ENCODE data around the gene ITPK1. TPM values are rescaled to one million over a fixed set of nuclear protein-coding genes. Genes with fewer than 3 reads are reported as not detected.

Gene ITPK1
- total RNA-seq, 1 experiment from 2014 or later, result 88.6 TPM

DNA sequence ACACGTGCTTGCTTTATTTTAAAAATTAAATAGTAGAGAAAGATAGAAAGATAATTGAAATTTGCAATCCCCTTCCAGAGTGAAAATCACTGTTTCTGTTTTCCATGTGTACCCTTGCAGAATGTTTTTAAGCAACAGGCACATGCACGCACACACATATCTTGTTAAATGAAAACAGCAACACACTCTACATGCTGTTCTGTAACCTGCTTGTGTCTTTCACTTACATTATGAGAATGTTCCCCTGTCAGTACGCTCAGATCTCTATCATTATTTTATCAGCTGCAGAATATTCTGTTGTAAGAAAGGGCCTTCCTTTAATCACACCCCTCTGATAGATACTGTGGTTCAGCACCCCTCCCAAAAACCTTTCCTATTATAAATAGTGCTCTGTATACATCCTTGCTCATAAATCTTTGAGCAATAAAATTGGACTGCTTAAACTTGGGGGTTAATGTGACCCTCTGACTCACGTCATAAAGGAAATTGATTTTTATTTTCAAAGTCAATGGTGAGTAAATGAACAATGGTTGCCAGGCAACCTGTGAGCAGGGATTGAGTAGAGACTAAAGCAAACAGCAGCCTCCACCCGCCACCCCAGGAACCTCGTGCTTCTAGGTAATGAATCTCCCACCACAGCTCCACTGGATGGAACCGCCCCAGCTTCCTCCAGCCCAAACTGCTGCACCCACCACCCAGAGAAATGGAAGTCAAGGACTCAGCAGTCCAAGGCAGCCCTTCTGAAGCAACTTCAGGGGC, 224.7 kb downstream of the ITPK1 start:
- no peaks in the 10 kb centered on the region for H3K9me2 ChIP-seq (ENCODE audit: insufficient read depth)
- ChIA-PET CTCF (no interaction called here), POLR2A (ENCODE audit: unreplicated experiment) (no interaction called here)
- H3F3A ChIP-seq (ENCODE audit: insufficient read depth, low read depth), result no peaks in the 10 kb centered on the region
- H3K27me3 ChIP-seq (ENCODE audit: insufficient read depth, low read depth), result peaks cover 49% of the 10 kb centered on the region
- H3K4me1 ChIP-seq (replicated peaks; ENCODE audit: insufficient read depth), result no peaks in the 10 kb centered on the region
- no peak overlapping the region for H3K27ac ChIP-seq
- intact Hi-C loops (cut with micrococcal nuclease; ENCODE audit: unreplicated experiment), result no loop called here
- no peaks in the 10 kb centered on the region for H3K79me2 ChIP-seq (ENCODE audit: low read depth)
- no peak for TF ChIP-seq EZH2 (IDR thresholded peaks at IDR 0.05; ENCODE audit: low read depth)
- TF ChIP-seq, protein P1, sequence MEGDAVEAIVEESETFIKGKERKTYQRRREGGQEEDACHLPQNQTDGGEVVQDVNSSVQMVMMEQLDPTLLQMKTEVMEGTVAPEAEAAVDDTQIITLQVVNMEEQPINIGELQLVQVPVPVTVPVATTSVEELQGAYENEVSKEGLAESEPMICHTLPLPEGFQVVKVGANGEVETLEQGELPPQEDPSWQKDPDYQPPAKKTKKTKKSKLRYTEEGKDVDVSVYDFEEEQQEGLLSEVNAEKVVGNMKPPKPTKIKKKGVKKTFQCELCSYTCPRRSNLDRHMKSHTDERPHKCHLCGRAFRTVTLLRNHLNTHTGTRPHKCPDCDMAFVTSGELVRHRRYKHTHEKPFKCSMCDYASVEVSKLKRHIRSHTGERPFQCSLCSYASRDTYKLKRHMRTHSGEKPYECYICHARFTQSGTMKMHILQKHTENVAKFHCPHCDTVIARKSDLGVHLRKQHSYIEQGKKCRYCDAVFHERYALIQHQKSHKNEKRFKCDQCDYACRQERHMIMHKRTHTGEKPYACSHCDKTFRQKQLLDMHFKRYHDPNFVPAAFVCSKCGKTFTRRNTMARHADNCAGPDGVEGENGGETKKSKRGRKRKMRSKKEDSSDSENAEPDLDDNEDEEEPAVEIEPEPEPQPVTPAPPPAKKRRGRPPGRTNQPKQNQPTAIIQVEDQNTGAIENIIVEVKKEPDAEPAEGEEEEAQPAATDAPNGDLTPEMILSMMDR (conservative IDR thresholded peaks at IDR 0.05), result no peak
- no peak for DNase-seq
- H4K20me1 ChIP-seq (ENCODE audit: insufficient read depth), result no peaks in the 10 kb centered on the region
- no TSS peak for BruUV-seq (replicated peaks)
- H3K4me3 ChIP-seq, result no peak overlapping the region
- no peak overlapping the region for H2AFZ ChIP-seq
- peaks cover 13% of the 10 kb centered on the region; the same call in 1 of the 2 replicates for H3K9me3 ChIP-seq (ENCODE audit: insufficient read depth, low read depth)
- H3K4me2 ChIP-seq, result no peak overlapping the region
- no peaks in the 10 kb centered on the region for H3K36me3 ChIP-seq (ENCODE audit: low read depth)

DNA sequence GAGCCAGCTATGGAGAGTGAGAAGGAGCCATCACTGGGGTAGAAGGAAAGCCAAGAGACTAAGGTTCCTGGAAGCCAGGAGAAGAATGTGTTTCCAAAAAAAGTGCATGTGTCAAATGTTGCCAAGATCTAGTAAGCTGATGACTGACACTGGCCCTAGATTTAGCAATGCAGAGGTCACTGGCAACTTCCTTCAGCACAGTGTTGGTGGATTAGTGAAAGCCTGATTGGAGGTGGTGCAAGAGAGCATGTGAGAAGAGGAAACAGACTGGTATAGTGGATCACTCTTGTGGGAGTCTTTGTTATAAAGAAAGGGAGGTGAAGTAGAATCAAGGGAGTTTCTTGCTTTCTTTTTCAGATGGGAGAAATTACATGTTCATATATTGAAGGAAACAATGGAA, 226.8 kb downstream of the ITPK1 start:
- Histone ChIP-seq H3K9me3 (ENCODE audit: insufficient read depth, low read depth) (peaks cover 13% of the 10 kb centered on the region; the same call in 1 of the 2 replicates), H4K20me1 (ENCODE audit: insufficient read depth) (no peaks in the 10 kb centered on the region), H2AFZ (no peak overlapping the region), H3K4me1 (replicated peaks; ENCODE audit: insufficient read depth) (no peaks in the 10 kb centered on the region), H3F3A (ENCODE audit: insufficient read depth, low read depth) (no peaks in the 10 kb centered on the region), H3K4me2 (no peak overlapping the region), H3K79me2 (ENCODE audit: low read depth) (no peaks in the 10 kb centered on the region), H3K27ac (no peak overlapping the region), H3K9me2 (ENCODE audit: insufficient read depth) (no peaks in the 10 kb centered on the region), H3K4me3 (no peak overlapping the region), H3K27me3 (ENCODE audit: insufficient read depth, low read depth) (peaks cover 45% of the 10 kb centered on the region), H3K36me3 (ENCODE audit: low read depth) (no peaks in the 10 kb centered on the region)
- ChIA-PET CTCF (interaction anchor here (0.6 kb wide), 1 partner anchor 174 kb away, joined by 8 read pairs; no protein-coding TSS in a partner anchor), POLR2A (ENCODE audit: unreplicated experiment) (no interaction called here)
- no peak for DNase-seq
- intact Hi-C loops (cut with micrococcal nuclease; ENCODE audit: unreplicated experiment), result no loop called here
- TF ChIP-seq, protein P1 (conservative IDR thresholded peaks at IDR 0.05), result no peak
- no peak for TF ChIP-seq EZH2 (IDR thresholded peaks at IDR 0.05; ENCODE audit: low read depth)
- BruUV-seq (replicated peaks), result no TSS peak

DNA sequence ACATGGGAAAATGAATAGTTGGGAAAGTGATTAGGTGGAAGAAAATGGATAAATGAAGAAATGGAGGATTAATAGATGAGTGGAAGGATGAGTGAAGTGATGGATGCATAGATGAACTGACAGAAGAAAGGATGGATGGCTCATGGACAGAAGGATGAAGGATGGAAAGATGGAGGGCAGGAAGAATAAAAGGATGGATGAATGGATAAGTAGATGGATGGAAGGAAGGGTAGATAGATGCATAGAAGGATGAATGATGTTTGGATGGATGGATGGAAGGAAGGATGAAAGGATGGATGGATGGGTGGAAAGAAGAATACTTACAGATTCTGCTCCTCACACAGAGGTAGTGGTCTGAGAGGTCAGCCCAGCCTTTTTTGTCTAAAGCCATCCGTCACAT, 228.6 kb downstream of the ITPK1 start:
- H3K9me3 ChIP-seq (ENCODE audit: insufficient read depth, low read depth), result 0 out of 2 replicates have a peak, but pooled peaks cover 6% of the 10 kb centered on the region
- H3K79me2 ChIP-seq (ENCODE audit: low read depth), result no peaks in the 10 kb centered on the region
- ChIA-PET CTCF (no interaction called here), POLR2A (ENCODE audit: unreplicated experiment) (no interaction called here)
- H3K9me2 ChIP-seq (ENCODE audit: insufficient read depth), result no peaks in the 10 kb centered on the region
- H3F3A ChIP-seq (ENCODE audit: insufficient read depth, low read depth), result no peaks in the 10 kb centered on the region
- H3K27me3 ChIP-seq (ENCODE audit: insufficient read depth, low read depth), result peaks cover 45% of the 10 kb centered on the region
- no peak for TF ChIP-seq EZH2 (IDR thresholded peaks at IDR 0.05; ENCODE audit: low read depth)
- TF ChIP-seq, protein P1 (conservative IDR thresholded peaks at IDR 0.05), result no peak
- H2AFZ ChIP-seq, result no peak overlapping the region
- no peak overlapping the region for H3K27ac ChIP-seq
- no peak overlapping the region for H3K4me2 ChIP-seq
- BruUV-seq (replicated peaks), result no TSS peak
- DNase-seq, result no peak
- no peaks in the 10 kb centered on the region for H3K36me3 ChIP-seq (ENCODE audit: low read depth)
- H3K4me1 ChIP-seq (replicated peaks; ENCODE audit: insufficient read depth), result no peaks in the 10 kb centered on the region
- H3K4me3 ChIP-seq, result no peak overlapping the region
- H4K20me1 ChIP-seq (ENCODE audit: insufficient read depth), result no peaks in the 10 kb centered on the region
- intact Hi-C loops (cut with micrococcal nuclease; ENCODE audit: unreplicated experiment), result no loop called here

Other genes with a start within 250 kb of the ITPK1 start
- gene CHGA, start 192.8 kb downstream of the ITPK1 start, total RNA-seq (2021), result not detected in 2 replicates
- gene MOAP1, start 69.0 kb upstream of the ITPK1 start, total RNA-seq (2021), result 9.2 and 9.3 TPM in 2 replicates
- gene LYSET, start 69.4 kb upstream of the ITPK1 start, total RNA-seq (2021), result 9.5 and 14.3 TPM in 2 replicates
- 6.4 and 9.3 TPM in 2 replicates for gene GON7, start 91.1 kb upstream of the ITPK1 start, total RNA-seq (2021)
- 9.3 and 14.3 TPM in 2 replicates for gene UBR7, start 91.3 kb upstream of the ITPK1 start, total RNA-seq (2021)
- 30.1 and 31.4 TPM in 2 replicates for gene BTBD7, start 217.1 kb upstream of the ITPK1 start, total RNA-seq (2021)
- gene COX8C, start 231.3 kb upstream of the ITPK1 start, total RNA-seq (2021), result not detected in 2 replicates